ENCODE measurements around the gene ETV4.

DNA sequence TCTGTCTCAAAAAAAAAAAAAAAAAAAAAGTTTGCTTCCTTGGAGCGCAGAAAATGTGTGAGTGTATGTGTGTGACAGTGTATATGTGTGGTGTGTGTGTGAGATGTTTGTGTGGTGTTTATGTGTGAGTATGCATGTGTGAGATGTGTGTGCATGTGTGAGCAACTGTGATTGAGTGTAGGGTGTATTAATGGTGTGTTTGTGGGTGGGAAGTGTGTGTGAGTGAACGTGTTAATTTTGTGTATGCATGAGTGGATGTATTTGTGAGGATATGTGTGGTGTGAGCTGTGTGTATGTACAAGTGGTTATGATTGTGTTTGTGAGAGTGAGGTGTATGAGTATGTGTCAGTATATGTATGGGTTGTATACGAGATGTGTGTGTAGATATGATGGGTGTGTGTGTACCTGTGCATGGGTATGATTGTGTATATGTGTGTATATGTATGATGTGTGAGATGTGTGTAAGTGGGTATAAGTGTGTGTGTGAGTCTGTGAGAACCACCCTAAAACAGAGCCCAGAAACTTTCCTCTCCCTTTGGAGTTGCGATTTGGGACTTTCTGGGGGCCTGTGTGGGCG lies 22.5 kb upstream of the ETV4 start:
- TF ChIP-seq POLR2A (IDR thresholded peaks at IDR 0.05) (no peak), POLR2AphosphoS5 (IDR thresholded peaks at IDR 0.05) (no peak)
- TF ChIP-seq, protein P1, sequence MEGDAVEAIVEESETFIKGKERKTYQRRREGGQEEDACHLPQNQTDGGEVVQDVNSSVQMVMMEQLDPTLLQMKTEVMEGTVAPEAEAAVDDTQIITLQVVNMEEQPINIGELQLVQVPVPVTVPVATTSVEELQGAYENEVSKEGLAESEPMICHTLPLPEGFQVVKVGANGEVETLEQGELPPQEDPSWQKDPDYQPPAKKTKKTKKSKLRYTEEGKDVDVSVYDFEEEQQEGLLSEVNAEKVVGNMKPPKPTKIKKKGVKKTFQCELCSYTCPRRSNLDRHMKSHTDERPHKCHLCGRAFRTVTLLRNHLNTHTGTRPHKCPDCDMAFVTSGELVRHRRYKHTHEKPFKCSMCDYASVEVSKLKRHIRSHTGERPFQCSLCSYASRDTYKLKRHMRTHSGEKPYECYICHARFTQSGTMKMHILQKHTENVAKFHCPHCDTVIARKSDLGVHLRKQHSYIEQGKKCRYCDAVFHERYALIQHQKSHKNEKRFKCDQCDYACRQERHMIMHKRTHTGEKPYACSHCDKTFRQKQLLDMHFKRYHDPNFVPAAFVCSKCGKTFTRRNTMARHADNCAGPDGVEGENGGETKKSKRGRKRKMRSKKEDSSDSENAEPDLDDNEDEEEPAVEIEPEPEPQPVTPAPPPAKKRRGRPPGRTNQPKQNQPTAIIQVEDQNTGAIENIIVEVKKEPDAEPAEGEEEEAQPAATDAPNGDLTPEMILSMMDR (IDR thresholded peaks at IDR 0.05): no peak

All from sigmoid colon (tissue), 4 donors.